GM21528 (cell line): ENCODE data around the gene MBD2.
"Not testable (repeated sequence)": the region's sequence is repeated elsewhere in the genome, so short reads cannot be mapped to it uniquely, and the experiment has no call there.

ENCODE experiments used
- ATAC-seq: cut with Tn5 transposase; IDR thresholded peaks from one replicate; pipeline ENCODE4 v1.9.1; 2021; ENCODE audit warnings: mild to moderate bottlenecking, moderate library complexity; ENCODE audit not compliant: unreplicated experiment, low FRiP score

Gene MBD2

GRCh38 chr18:54155412-54155811, 69.1 kb downstream of the MBD2 start:
- no peak for ATAC-seq

DNA sequence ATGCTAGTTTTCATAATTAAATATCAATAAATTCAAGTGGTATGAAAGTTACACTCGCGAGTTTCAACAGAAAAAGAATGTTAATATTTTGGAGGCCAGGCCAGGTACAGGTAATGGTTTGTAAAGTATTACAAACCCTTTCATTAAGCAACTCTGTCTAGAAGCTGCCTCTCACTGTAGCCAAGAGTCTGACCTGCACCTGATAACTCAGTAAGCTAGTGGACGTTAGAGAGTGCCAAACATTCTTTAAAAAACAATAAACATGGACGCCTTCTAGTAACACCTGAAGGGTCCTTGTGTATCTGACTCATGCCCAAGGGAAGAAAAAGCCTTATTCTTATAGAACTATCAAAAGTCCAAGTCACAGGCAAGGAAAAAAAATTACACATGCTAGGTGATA, 70.2 kb downstream of the MBD2 start:
- ATAC-seq: no peak

- ATAC-seq: no peak
These were observed 73.1 kb downstream of the MBD2 start for GRCh38 chr18:54151376-54151775.

GRCh38 chr18:54150226-54150625, 74.2 kb downstream of the MBD2 start:
- ATAC-seq: no peak

DNA sequence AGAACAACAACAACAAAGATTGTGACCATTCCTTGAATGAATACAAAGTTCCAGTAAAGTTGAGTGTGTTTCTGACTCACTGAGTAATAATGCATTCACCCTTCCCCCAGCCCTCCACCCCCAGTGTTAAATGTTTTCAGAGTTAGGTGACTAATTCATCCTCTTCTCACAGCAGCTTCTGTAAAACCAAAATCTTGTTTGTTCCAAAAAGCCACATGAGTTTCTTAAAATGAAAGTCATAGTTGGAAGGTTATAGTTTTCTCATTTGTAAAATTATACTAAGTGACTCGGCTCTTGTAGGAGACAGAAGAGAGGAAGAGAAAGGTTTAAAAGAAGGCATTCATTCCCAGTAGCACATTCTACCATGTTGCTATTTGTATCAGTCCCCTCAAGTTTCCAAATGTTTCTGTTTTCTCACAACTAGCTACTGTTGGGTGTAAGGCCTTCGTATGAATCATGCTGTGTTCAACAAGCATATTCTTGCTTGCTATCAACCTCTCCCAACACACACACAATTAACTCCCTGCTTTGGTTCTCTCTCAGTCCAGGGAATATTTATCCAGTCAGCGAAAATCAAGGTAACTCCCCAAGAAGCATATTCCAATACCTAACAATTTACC, 75.3 kb downstream of the MBD2 start:
- peak; percentile 45 for ATAC-seq

- no peak for ATAC-seq
These were observed 75.8 kb downstream of the MBD2 start for GRCh38 chr18:54148678-54149077.

DNA sequence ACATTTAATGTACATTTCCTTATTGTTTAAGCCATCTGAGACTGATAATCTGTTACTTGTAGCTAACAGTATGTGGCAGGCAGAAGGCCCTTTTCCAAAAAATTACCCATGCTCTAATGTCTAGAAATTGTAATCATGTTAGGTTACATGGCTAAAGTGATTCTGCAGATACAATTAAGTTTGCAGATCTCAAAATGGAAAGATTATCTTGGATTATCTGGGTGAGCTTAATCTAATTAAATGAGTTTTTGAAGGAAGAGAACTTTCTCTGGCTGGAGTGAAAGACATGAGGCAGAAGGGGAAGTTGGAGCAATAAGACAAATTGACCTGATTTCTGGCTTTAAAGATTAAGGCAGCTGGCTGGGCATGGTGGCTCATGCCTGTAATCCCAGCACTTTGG, 76.3 kb downstream of the MBD2 start:
- ATAC-seq: no peak

DNA sequence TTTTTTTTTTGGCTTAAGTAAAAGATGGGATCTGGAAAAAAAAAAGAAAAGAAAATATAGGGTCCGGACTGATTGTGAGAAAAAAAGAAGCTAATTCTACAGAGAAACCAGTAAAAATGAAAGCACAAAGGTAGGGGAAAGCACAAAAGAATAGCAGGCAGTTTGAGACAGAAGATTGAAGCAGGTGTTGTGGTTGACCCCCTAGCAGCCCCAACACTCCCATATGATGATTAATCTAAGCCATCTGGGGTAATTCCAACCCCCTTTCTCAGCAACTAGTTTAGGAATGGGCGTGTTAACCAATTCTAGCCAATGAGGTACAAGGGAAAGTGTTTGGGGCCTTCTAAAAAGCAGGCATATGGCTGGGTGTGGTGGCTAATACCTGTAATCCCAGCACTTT, 77.0 kb downstream of the MBD2 start:
- ATAC-seq: peak; percentile 84

GRCh38 chr18:54141041-54141608, 83.3 kb downstream of the MBD2 start:
- no peak for ATAC-seq

- no peak for ATAC-seq
These were observed 83.8 kb downstream of the MBD2 start for GRCh38 chr18:54140641-54141040.

DNA sequence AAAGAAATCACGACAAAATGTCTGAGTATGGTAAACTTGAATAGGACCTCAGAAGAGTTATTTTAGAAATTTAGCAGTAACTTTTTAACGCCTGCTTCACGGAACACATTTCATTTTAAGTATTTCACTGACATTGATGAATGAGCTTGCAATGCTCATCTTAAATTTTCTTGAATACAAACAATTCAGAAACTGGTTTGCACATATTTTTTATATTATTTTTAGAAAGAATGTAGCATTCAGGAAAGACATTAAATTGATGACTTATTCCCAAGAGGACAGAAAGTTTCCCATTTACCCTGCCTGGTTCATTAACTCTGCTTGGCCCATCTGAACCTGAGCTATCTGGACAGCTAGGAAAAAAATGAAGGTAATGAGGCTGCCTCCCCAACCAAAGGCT, 89.3 kb downstream of the MBD2 start:
- ATAC-seq: no peak

- no peak for ATAC-seq
These were observed 90.4 kb downstream of the MBD2 start for GRCh38 chr18:54134053-54134452.

GRCh38 chr18:54130631-54131030, 93.8 kb downstream of the MBD2 start:
- ATAC-seq: no peak

DNA sequence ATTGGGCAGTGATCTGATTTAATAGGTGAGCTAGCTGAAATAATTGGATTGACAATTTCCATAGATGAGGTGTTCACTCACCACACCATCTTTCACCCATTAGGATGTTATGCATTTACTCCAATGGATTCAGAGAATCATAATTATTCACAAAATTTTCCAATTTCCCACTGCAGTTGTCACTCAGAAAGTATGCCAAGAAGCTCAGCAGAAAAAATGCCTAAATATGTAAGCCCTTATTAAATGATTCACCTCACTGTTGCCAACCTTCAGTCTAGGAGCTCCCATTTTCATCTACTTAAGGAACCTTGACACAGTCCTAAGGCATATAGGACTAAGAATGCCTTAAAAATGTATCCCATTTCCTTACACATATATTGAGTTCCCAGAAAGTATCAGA, 94.3 kb downstream of the MBD2 start:
- ATAC-seq: no peak

DNA sequence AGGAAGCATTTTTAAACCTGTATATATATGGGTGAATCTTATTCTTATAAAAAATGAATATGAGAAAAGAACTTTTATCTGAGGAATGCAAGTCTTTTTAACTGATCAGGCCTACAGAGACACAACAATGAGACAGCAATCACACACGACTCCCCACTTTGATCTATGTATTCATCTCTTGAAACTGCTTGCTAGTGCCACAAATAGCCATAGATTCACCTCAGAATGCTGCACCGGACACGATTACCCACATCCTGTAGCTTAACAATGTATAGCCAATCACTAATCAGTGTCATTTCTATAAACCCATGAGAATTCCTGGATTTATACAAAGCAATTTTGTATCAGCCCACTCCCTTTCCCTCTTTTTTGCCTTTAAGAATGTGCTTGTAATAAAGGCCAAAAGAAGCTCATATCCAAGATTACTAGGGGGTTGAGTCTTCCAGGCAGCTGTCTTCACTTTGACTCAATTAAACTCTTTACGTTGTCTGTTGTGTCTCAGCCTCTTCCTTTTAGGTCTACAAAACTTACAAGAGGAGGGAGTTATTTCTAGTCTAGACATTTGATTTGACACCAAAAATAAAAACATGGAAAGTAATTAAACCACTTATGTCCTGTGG, 94.9 kb downstream of the MBD2 start:
- ATAC-seq: peak; percentile 85

DNA sequence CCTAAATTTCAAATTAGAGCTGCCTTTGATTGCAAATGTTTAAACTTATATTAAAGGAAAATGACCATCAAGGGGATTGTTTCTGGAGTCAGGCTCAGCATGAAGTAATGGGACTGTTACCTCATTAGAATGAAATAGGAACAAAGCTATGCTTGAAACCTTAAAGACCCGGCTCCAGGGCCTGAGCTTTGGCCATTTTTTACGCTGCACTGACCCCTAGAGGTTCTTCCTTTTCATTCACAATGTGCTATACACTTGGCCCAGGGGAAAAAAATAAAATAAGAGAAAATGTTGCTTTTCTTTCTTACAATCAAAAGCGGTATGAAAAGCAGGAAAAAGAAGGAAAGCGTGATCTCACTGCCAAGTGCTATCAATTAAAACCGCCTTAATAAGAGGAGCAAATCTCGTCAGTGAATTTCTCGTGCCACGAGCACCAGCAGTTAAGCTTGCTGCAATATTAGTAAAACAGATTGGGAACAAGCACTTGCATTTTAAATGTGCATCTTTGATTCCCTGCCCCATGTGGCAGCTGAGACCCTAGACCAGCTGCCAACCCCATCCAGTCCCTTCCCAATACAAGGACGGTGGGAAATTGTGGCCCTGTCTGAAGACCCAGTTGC, 96.6 kb downstream of the MBD2 start:
- peak; percentile 78 for ATAC-seq

- no peak for ATAC-seq
These were observed 99.0 kb downstream of the MBD2 start for GRCh38 chr18:54125429-54125828.

DNA sequence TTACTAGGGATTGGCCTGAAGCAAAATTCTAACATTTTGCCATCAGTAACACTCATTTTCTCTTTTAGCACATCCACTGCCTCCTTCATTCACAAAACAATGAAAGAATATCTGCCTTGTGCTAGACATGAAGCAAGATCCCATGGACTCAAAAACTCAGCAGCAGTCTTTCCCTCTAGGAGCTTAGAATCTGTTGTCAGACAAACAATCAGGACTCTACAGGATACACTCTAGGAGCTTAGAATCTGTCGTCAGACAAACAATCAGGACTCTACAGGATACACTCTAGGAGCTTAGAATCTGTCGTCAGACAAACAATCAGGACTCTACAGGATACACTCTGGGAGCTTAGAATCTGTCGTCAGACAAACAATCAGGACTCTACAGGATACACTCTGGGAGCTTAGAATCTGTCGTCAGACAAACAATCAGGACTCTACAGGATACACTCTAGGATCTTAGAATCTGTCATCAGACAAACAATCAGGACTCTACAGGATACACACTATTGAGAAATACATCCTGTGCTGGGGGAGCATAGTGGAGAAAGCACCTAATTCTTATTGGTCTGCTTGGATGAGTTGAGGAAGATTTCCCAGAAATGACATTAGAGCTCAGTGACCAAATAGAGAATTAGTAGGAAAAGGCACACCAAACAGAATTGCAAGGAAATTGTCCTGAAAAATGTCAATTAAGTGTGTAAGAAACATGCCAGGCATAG, 100.6 kb downstream of the MBD2 start:
- not testable (repeated sequence) for ATAC-seq

DNA sequence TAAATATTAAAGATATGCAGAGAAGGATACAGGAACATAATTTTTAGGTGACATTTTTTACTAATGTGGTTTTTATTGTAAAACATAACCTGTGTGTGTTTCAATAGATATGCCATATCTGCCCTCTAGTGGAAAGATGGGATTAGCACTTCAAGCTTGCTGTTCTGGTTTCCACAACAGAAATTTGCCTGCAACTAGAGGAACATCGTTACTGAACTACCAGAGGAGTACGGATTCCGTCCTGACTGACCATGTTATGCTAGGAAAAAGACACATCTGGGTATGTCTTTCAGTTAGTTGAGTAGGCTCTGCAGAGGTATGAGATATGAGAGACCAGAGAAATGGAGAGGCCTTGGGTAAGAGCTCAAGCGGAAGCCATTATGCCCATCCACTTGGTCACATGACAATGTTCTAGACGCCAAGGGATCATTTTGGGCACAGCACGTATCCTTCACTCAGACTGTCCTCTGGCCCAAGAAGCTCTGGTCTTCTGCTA, 104.9 kb downstream of the MBD2 start:
- peak; percentile 93 for ATAC-seq

GRCh38 chr18:54117853-54118773, 106.4 kb downstream of the MBD2 start:
- no peak for ATAC-seq
